B cell (primary cell): Measurements from ENCODE around the gene FBLN2. TPM values are rescaled to one million over a fixed set of nuclear protein-coding genes. Genes with fewer than 3 reads are reported as not detected.

Experiments
- ATAC-seq: fragments of 200-7000 bp; cut with Tn5 transposase; one replicate; pipeline ENCODE4 v1.10.0; 2021; ENCODE audit warnings: low read depth, mild to moderate bottlenecking, moderate number of reproducible peaks, moderate library complexity
- CTCF ChIA-PET: fragments of 350-600 bp; sonication (Branson Sonifier 250); formaldehyde crosslinking; loops from one replicate; lab custom pipeline; 2021; ENCODE audit warnings: antibody characterized with exemption, inconsistent platforms; lab: Charles Lee
- POLR2A ChIA-PET: fragments of 350-600 bp; sonication (Branson Sonifier 250); formaldehyde crosslinking; loops from one replicate; lab custom pipeline; 2021; ENCODE audit warnings: antibody characterized with exemption; lab: Charles Lee
- DNase-seq: peaks from one replicate; pipeline ENCODE4 v3.0.0; 2013
- H2AFZ ChIP-seq: 2 replicates; pipeline ENCODE4 v1.6.1; 2012; ENCODE audit warnings: mild to moderate bottlenecking, low read depth, low read length; ENCODE audit not compliant: insufficient read depth, poor library complexity, severe bottlenecking
- H3K27ac ChIP-seq, 2 donors: 1 replicate in 1 of 2; 2 replicates in 1 of 2; pipeline ENCODE4 v1.5.1; 2012 to 2013; ENCODE audit warnings: low read length in 2 of 2, mild to moderate bottlenecking in 2 of 2, moderate library complexity in 1 of 2
- H3K27me3 ChIP-seq, 4 experiments: fragments of 200-600 bp in 1 of 4; sonication (generic) in 1 of 4; replicated peaks in 1 of 4; 1 replicate in 2 of 4; 2 replicates in 2 of 4; pipeline versions ENCODE4 v1.6.1 to v1.7.0; 2013 to 2016; ENCODE audit warnings: low read length in 3 of 4, mild to moderate bottlenecking in 2 of 4, mixed read lengths in 1 of 4, moderate library complexity in 1 of 4; ENCODE audit not compliant: insufficient read depth in 4 of 4, control insufficient read depth in 3 of 4; ENCODE audit errors: control extremely low read depth in 1 of 4
- H3K36me3 ChIP-seq, 2 experiments: replicated peaks in 1 of 2; 1 replicate in 1 of 2; 2 replicates in 1 of 2; pipeline versions ENCODE4 v1.6.1 to v1.7.1; 2013; ENCODE audit warnings: low read length in 1 of 2; ENCODE audit not compliant: insufficient read depth in 2 of 2, control insufficient read depth in 1 of 2; ENCODE audit errors: control extremely low read depth in 1 of 2, extremely low read depth in 1 of 2
- H3K4me1 ChIP-seq, 2 donors: fragments of 200-600 bp in 1 of 2; sonication (generic) in 1 of 2; 1 replicate in 1 of 2; 2 replicates in 1 of 2; pipeline versions ENCODE4 v1.5.1 to v1.6.1; 2013 to 2017; ENCODE audit warnings: low read length in 2 of 2; ENCODE audit not compliant: control insufficient read depth in 2 of 2, insufficient read depth in 2 of 2
- H3K4me2 ChIP-seq: replicated peaks from 2 replicates; pipeline ENCODE3; 2012; ENCODE audit warnings: mild to moderate bottlenecking, low read depth, low read length; ENCODE audit not compliant: poor library complexity, severe bottlenecking
- H3K4me3 ChIP-seq, 5 experiments: fragments of 200-600 bp in 1 of 5; sonication (generic) in 1 of 5; 1 replicate in 3 of 5; 2 replicates in 2 of 5; pipeline versions ENCODE4 v1.5.1 to v1.7.0; 2011 to 2016; ENCODE audit warnings: low read length in 4 of 5, mild to moderate bottlenecking in 4 of 5, low read depth in 2 of 5, control low read depth in 1 of 5, moderate library complexity in 1 of 5; ENCODE audit not compliant: insufficient read depth in 1 of 5; ENCODE audit errors: control extremely low read depth in 1 of 5, extremely low read depth in 1 of 5
- H3K79me2 ChIP-seq: fragments of 200-600 bp; sonication (generic); one replicate; pipeline ENCODE4 v1.6.0; 2016; ENCODE audit warnings: low read length; ENCODE audit not compliant: control insufficient read depth, insufficient read depth
- H3K9ac ChIP-seq: fragments of 200-600 bp; sonication (generic); 2 replicates; pipeline ENCODE4 v1.6.1; 2017; ENCODE audit warnings: mild to moderate bottlenecking, low read length, moderate library complexity
- H3K9me3 ChIP-seq, 3 donors: one replicate each; pipeline versions ENCODE4 v1.6.1 to v1.7.1; 2013; ENCODE audit warnings: low read length in 2 of 3; ENCODE audit not compliant: control insufficient read depth in 2 of 3, insufficient read depth in 1 of 3; ENCODE audit errors: control extremely low read depth in 1 of 3
- H4K20me1 ChIP-seq: 2 replicates; pipeline ENCODE4 v1.6.0; 2012; ENCODE audit warnings: mild to moderate bottlenecking, low read length; ENCODE audit not compliant: insufficient read depth, control insufficient read depth, poor library complexity, severe bottlenecking
- H3K27ac Mint-ChIP-seq: one replicate; pipeline ENCODE4 v1.8.0; 2021; ENCODE audit warnings: mixed read lengths
- H3K27me3 Mint-ChIP-seq: one replicate; pipeline ENCODE4 v1.8.0; 2021; ENCODE audit warnings: mixed read lengths
- H3K4me1 Mint-ChIP-seq: one replicate; pipeline ENCODE4 v1.8.0; 2021; ENCODE audit warnings: mixed read lengths
- H3K4me3 Mint-ChIP-seq: one replicate; pipeline ENCODE4 v1.8.0; 2021; ENCODE audit warnings: mixed read lengths
- H3K9me3 Mint-ChIP-seq: one replicate; pipeline ENCODE4 v1.8.0; 2022; ENCODE audit warnings: mixed read lengths; ENCODE audit not compliant: insufficient read depth
- CTCF ChIP-seq: fragments of 200-600 bp; IDR thresholded peaks from one replicate; pipeline ENCODE4 v1.8.0; 2022; ENCODE audit warnings: antibody characterized with exemption, mild to moderate bottlenecking
- EZH2 ChIP-seq: IDR thresholded peaks from 2 replicates; pipeline ENCODE4 v1.6.1; 2012; ENCODE audit warnings: borderline replicate concordance, low read depth, mild to moderate bottlenecking, moderate library complexity, low read length; ENCODE audit not compliant: insufficient read depth, poor library complexity, severe bottlenecking
- WGBS: methylation state at CpG from one replicate; pipeline ENCODE4 v1.1.5; 2013; ENCODE audit warnings: missing lambda C conversion rate; ENCODE audit not compliant: insufficient coverage; 5-methylcytosine and 5-hydroxymethylcytosine counted together
- intact Hi-C: fragments of 100-400 bp; cut with micrococcal nuclease; formaldehyde crosslinking; loops from one replicate; pipeline ENCODE4 v1.10.0; 2022
- polyA plus RNA-seq: library from polyadenylated mRNA; depleted of rRNA; stranded (reverse); fragments of >200 nt; gene quantifications from 2 replicates; pipeline ENCODE4 v1.2.3, GENCODE V29; 2012
- total RNA-seq, 2 donors: library from RNA; stranded (reverse); fragments of 120-200 nt in 1 of 2; gene quantifications; 1 replicate in 1 of 2; 2 replicates in 1 of 2; pipeline versions ENCODE4 v1.2.3 to v1.2.4, GENCODE V29; 2013 to 2022

FBLN2 gene
- total and polyA plus RNA-seq, 2 donors (not counting 1 experiment from before 2014, with no cell fraction given): 3.6 to 8.2 TPM

GRCh38 chr3:13624671-13625125 is 75.8 kb downstream of the FBLN2 start:
- Mint-ChIP-seq H3K27ac (no peak overlapping the region), H3K4me3 (no peak overlapping the region), H3K27me3 (no peaks in the 10 kb centered on the region), H3K4me1 (no peaks in the 10 kb centered on the region), H3K9me3 (no peaks in the 10 kb centered on the region)
- H3K36me3 ChIP-seq: no peaks in the 10 kb centered on the region
- POLR2A ChIA-PET: interaction anchor here (0.8 kb wide), 1 partner anchor 41 kb away, joined by 3 read pairs; no protein-coding TSS in a partner anchor
- H4K20me1 ChIP-seq: no peaks in the 10 kb centered on the region
- H3K9me3 ChIP-seq: peaks cover 0 to 10% (median 0%) of the 10 kb centered on the region in 3 donors
- intact Hi-C loops: no loop called here
- H2AFZ ChIP-seq: no peak overlapping the region
- H3K27ac ChIP-seq: no peak overlapping the region
- H3K79me2 ChIP-seq: no peaks in the 10 kb centered on the region
- 88% methylated on average over 7 of the region's 8 CpGs for WGBS
- H3K9ac ChIP-seq: no peak overlapping the region
- DNase-seq (no peak), ATAC-seq (no peak)
- H3K4me2 ChIP-seq: no peak overlapping the region
- peaks cover 0 to 2% (median 0%) of the 10 kb centered on the region in 4 experiments for H3K27me3 ChIP-seq
- H3K4me1 ChIP-seq: no peaks in the 10 kb centered on the region
- CTCF ChIA-PET: interaction anchor here (1.0 kb wide), 1 partner anchor 125 kb away, joined by 3 read pairs; no protein-coding TSS in a partner anchor
- TF ChIP-seq CTCF (no peak), EZH2 (no peak)
- H3K4me3 ChIP-seq: no peak overlapping the region

GRCh38 chr3:13626396-13626795 is 77.5 kb downstream of the FBLN2 start:
- ATAC-seq: no peak
- no peaks in the 10 kb centered on the region for H3K27me3 ChIP-seq
- no peaks in the 10 kb centered on the region for H4K20me1 ChIP-seq
- H3K27ac ChIP-seq: no peak overlapping the region
- H3K9ac ChIP-seq: no peak overlapping the region
- no peaks in the 10 kb centered on the region for H3K27me3 Mint-ChIP-seq
- no peaks in the 10 kb centered on the region for H3K4me1 ChIP-seq
- peaks cover 0 to 10% (median 0%) of the 10 kb centered on the region in 3 donors for H3K9me3 ChIP-seq
- H3K36me3 ChIP-seq: no peaks in the 10 kb centered on the region
- ChIA-PET CTCF (no interaction called here), POLR2A (no interaction called here)
- H3K27ac Mint-ChIP-seq: no peak overlapping the region
- no peak overlapping the region for H3K4me2 ChIP-seq
- no peak overlapping the region for H2AFZ ChIP-seq
- no peaks in the 10 kb centered on the region for H3K9me3 Mint-ChIP-seq
- no peaks in the 10 kb centered on the region for H3K4me1 Mint-ChIP-seq
- intact Hi-C loops: no loop called here
- TF ChIP-seq CTCF: no peak
- no peak for TF ChIP-seq EZH2
- WGBS: 95% methylated on average over 10 of the region's 12 CpGs
- DNase-seq: no peak
- no peaks in the 10 kb centered on the region for H3K79me2 ChIP-seq
- H3K4me3 ChIP-seq: no peak overlapping the region
- no peak overlapping the region for H3K4me3 Mint-ChIP-seq
